HEK293T (cell line): ENCODE results near the gene TMEM190.
"Not testable (repeated sequence)": the region's sequence is repeated elsewhere in the genome, so short reads cannot be mapped to it uniquely, and the experiment has no call there.

Experiments used
- CTCF ChIA-PET: fragments of 350-600 bp; formaldehyde crosslinking; extraction: SDS; loops from one replicate; lab custom pipeline; 2021; ENCODE audit warnings: antibody characterized with exemption, inconsistent platforms; lab: Yijun Ruan, JAX
- POLR2A ChIA-PET: fragments of 350-600 bp; formaldehyde crosslinking; extraction: SDS; loops from one replicate; lab custom pipeline; 2020; ENCODE audit warnings: antibody characterized with exemption, inconsistent platforms; lab: Yijun Ruan, JAX
- DNase-seq: peaks from one replicate; pipeline ENCODE4 v3.0.0; 2012; ENCODE audit warnings: mixed read lengths; ENCODE audit errors: extremely low spot score
- ARNT ChIP-seq: fragments of 450-650 bp; IDR thresholded peaks from 2 replicates; pipeline ENCODE4 v1.6.1; 2017; ENCODE audit warnings: mild to moderate bottlenecking
- CTBP1 ChIP-seq: fragments of 450-650 bp; IDR thresholded peaks from 2 replicates; pipeline ENCODE4 v1.6.1; 2016; ENCODE audit warnings: borderline replicate concordance
- ELF4 ChIP-seq: fragments of 450-650 bp; IDR thresholded peaks from 2 replicates; pipeline ENCODE4 v1.6.1; 2017; ENCODE audit warnings: antibody characterized with exemption
- FOXA1 ChIP-seq: fragments of 450-650 bp; IDR thresholded peaks from 2 replicates; pipeline ENCODE4 v1.6.1; 2016; ENCODE audit warnings: mild to moderate bottlenecking
- FOXM1 ChIP-seq: fragments of 450-650 bp; IDR thresholded peaks from 2 replicates; pipeline ENCODE4 v1.6.1; 2017; ENCODE audit warnings: mild to moderate bottlenecking, borderline replicate concordance
- HDGF ChIP-seq: fragments of 450-650 bp; IDR thresholded peaks from 2 replicates; pipeline ENCODE4 v1.6.1; 2017; ENCODE audit warnings: antibody characterized with exemption, borderline replicate concordance
- L3MBTL2 ChIP-seq: fragments of 450-650 bp; conservative IDR thresholded peaks from 2 replicates; pipeline ENCODE4 v1.6.1; 2016; ENCODE audit warnings: mild to moderate bottlenecking
- LEF1 ChIP-seq: fragments of 450-650 bp; IDR thresholded peaks from 2 replicates; pipeline ENCODE4 v1.6.1; 2017; ENCODE audit warnings: mild to moderate bottlenecking, borderline replicate concordance
- NFRKB ChIP-seq: fragments of 450-650 bp; IDR thresholded peaks from 2 replicates; pipeline ENCODE4 v1.6.1; 2016; ENCODE audit warnings: mild to moderate bottlenecking, moderate library complexity
- PKNOX1 ChIP-seq: fragments of 450-650 bp; IDR thresholded peaks from 2 replicates; pipeline ENCODE4 v1.6.1; 2016
- SP1 ChIP-seq: fragments of 450-650 bp; IDR thresholded peaks from 2 replicates; pipeline ENCODE4 v1.6.1; 2017
- SUZ12 ChIP-seq: fragments of 450-650 bp; IDR thresholded peaks from 2 replicates; pipeline ENCODE4 v1.6.1; 2016; ENCODE audit warnings: mild to moderate bottlenecking

The TMEM190 gene

GRCh38 chr19:55406091-55406825, 29.6 kb downstream of the TMEM190 start:
- DNase-seq: no peak
- CTCF ChIA-PET: no interaction called here
- no peak for TF ChIP-seq ARNT
- POLR2A ChIA-PET: interaction anchor here (1.0 to 3.8 kb wide), 7 partner anchors 14 to 147 kb away, joined by 3 to 72 read pairs (median 9); partner anchors contain the start of genes HSPBP1, KMT5C and PPP6R1

- CTCF ChIA-PET: interaction anchor here (1.0 kb wide), 1 partner anchor 61 kb away, joined by 3 read pairs; no protein-coding TSS in a partner anchor
- no peak for DNase-seq
- TF ChIP-seq ELF4: no peak
- peak; percentile 75 for TF ChIP-seq PKNOX1
- TF ChIP-seq SP1: no peak
- POLR2A ChIA-PET: interaction anchor here (0.6 to 3.8 kb wide), 23 partner anchors 8 to 260 kb away, joined by 3 to 72 read pairs (median 4); partner anchors contain the start of genes HSPBP1, KMT5C, PPP6R1 and SYT5
These were observed 30.4 kb downstream of the TMEM190 start for GRCh38 chr19:55406826-55407549.

- POLR2A ChIA-PET: interaction anchor here (0.6 to 3.8 kb wide), 28 partner anchors 12 to 261 kb away, joined by 3 to 72 read pairs (median 4); partner anchors contain the start of genes HSPBP1, ISOC2, KMT5C and PPP6R1
- TF ChIP-seq ELF4 (peak; percentile 69; the same call in 1 of the 2 replicates), ARNT (0 out of 2 replicates have a peak, but pooled peaks have one; percentile 30), LEF1 (peak; percentile 73; the same call in 1 of the 2 replicates)
- CTCF ChIA-PET: interaction anchor here (1.0 kb wide), 1 partner anchor 60 kb away, joined by 3 read pairs; no protein-coding TSS in a partner anchor
- DNase-seq: not testable (repeated sequence)
These were observed 30.8 kb downstream of the TMEM190 start, which contains the start of gene UBE2S for GRCh38 chr19:55407550-55407799. Gene UBE2S, minus strand, starts transcription at chr19:55407788. Its CDS starts 199 bp downstream, at chr19:55407589.

- ChIA-PET CTCF (interaction anchor here (1.0 kb wide), 1 partner anchor 60 kb away, joined by 3 read pairs; no protein-coding TSS in a partner anchor), POLR2A (interaction anchor here (0.5 to 3.8 kb wide), 29 partner anchors 12 to 261 kb away, joined by 3 to 72 read pairs (median 4); partner anchors contain the start of genes HSPBP1, ISOC2, KMT5C and PPP6R1)
- no peak for TF ChIP-seq ELF4
- TF ChIP-seq FOXM1: peak; percentile 99
- no peak for TF ChIP-seq HDGF
- no peak for TF ChIP-seq SUZ12
- TF ChIP-seq CTBP1: no peak
- TF ChIP-seq PKNOX1: peak; percentile 98
- peak; percentile 99 for TF ChIP-seq L3MBTL2
- DNase-seq: peak; percentile 97
These were observed 31.3 kb downstream of the TMEM190 start for GRCh38 chr19:55407800-55408532.

- TF ChIP-seq HDGF (no peak), SP1 (no peak), NFRKB (peak; percentile 58; the same call in 1 of the 2 replicates)
- no peak for DNase-seq
- CTCF ChIA-PET: interaction anchor here (1.6 kb wide), 1 partner anchor 10 kb away, joined by 4 read pairs; no protein-coding TSS in a partner anchor
- POLR2A ChIA-PET: interaction anchor here (0.6 to 3.8 kb wide), 4 partner anchors 16 to 196 kb away, joined by 3 to 72 read pairs (median 4); partner anchors contain the start of genes ISOC2 and KMT5C
These were observed 31.9 kb downstream of the TMEM190 start for GRCh38 chr19:55408533-55408872.

GRCh38 chr19:55409179-55409578, 32.6 kb downstream of the TMEM190 start:
- CTCF ChIA-PET: interaction anchor here (1.6 kb wide), 1 partner anchor 9 kb away, joined by 4 read pairs; no protein-coding TSS in a partner anchor
- not testable (repeated sequence) for DNase-seq
- POLR2A ChIA-PET: interaction anchor here (0.6 to 3.8 kb wide), 4 partner anchors 17 to 195 kb away, joined by 3 to 72 read pairs (median 4); partner anchors contain the start of genes ISOC2 and KMT5C

- TF ChIP-seq FOXM1: no peak
- no peak for TF ChIP-seq LEF1
- TF ChIP-seq L3MBTL2: no peak
- no peak for TF ChIP-seq CTBP1
- no peak for TF ChIP-seq ARNT
- no peak for TF ChIP-seq SP1
- TF ChIP-seq ELF4: no peak
- TF ChIP-seq FOXA1: no peak
- no peak for DNase-seq
- ChIA-PET POLR2A (no interaction called here), CTCF (interaction anchor here (1.6 kb wide), 1 partner anchor 8 kb away, joined by 4 read pairs; no protein-coding TSS in a partner anchor)
These were observed 33.5 kb downstream of the TMEM190 start for GRCh38 chr19:55410168-55410567.
